SK-N-SH treated with all-trans-retinoic acid at 6 μM for 48 hours (cell line): Measurements from ENCODE around the gene COX8C.

Experiments
- ARNTL ChIP-seq: fragments of 450-650 bp; formaldehyde crosslinking; IDR thresholded peaks from 2 replicates; pipeline ENCODE4 v1.5.0; 2020; ENCODE audit warnings: low read depth, mild to moderate bottlenecking, moderate library complexity, borderline replicate concordance
- BACH2 ChIP-seq: fragments of 250-450 bp; sonication (Bioruptor Pico); IDR thresholded peaks from 2 replicates; pipeline ENCODE4 v1.9.0; 2021; ENCODE audit warnings: mild to moderate bottlenecking, borderline replicate concordance
- ESRRG ChIP-seq: fragments of 250-450 bp; sonication (Bioruptor Pico); IDR thresholded peaks from 2 replicates; pipeline ENCODE4 v1.6.1; 2021; ENCODE audit warnings: mild to moderate bottlenecking
- GLIS3 ChIP-seq: fragments of 250-450 bp; sonication (Bioruptor Pico); IDR thresholded peaks from 2 replicates; pipeline ENCODE4 v1.5.0; 2020; ENCODE audit warnings: mild to moderate bottlenecking, moderate library complexity
- ISL1 ChIP-seq: fragments of 250-450 bp; sonication (Bioruptor Pico); IDR thresholded peaks from 2 replicates; pipeline ENCODE4 v2.1.2; 2022; ENCODE audit warnings: mild to moderate bottlenecking, moderate library complexity
- SNAI2 ChIP-seq: fragments of 250-450 bp; sonication (Bioruptor Pico); IDR thresholded peaks from 2 replicates; pipeline ENCODE4 v1.5.0; 2020; ENCODE audit warnings: mild to moderate bottlenecking, moderate library complexity
- ZC3H10 ChIP-seq: fragments of 250-450 bp; sonication (Bioruptor Pico); IDR thresholded peaks from 2 replicates; pipeline ENCODE4 v1.5.1; 2021; ENCODE audit warnings: mild to moderate bottlenecking, moderate library complexity
- ZFP3 ChIP-seq: fragments of 250-450 bp; sonication (Bioruptor Pico); IDR thresholded peaks from 2 replicates; pipeline ENCODE4 v1.5.0; 2020; ENCODE audit warnings: mild to moderate bottlenecking, moderate library complexity
- ZFP30 ChIP-seq: fragments of 450-650 bp; formaldehyde crosslinking; IDR thresholded peaks from 2 replicates; pipeline ENCODE4 v1.5.0; 2022; ENCODE audit warnings: mild to moderate bottlenecking, moderate library complexity
- ZNF8 ChIP-seq: fragments of 450-650 bp; formaldehyde crosslinking; IDR thresholded peaks from 2 replicates; pipeline ENCODE4 v1.5.0; 2020; ENCODE audit warnings: mild to moderate bottlenecking, moderate library complexity
- TF ChIP-seq, protein P1 (sequence below): fragments of 250-450 bp; sonication (Bioruptor Pico); IDR thresholded peaks from 2 replicates; pipeline ENCODE4 v1.5.0; 2020; ENCODE audit warnings: mild to moderate bottlenecking, moderate library complexity
- TF ChIP-seq, protein P2 (sequence below): fragments of 250-450 bp; sonication (Bioruptor Pico); IDR thresholded peaks from 2 replicates; pipeline ENCODE4 v1.8.0; 2020; ENCODE audit warnings: mild to moderate bottlenecking, moderate library complexity, borderline replicate concordance
- TF ChIP-seq, protein P3 (sequence below): fragments of 250-450 bp; sonication (Bioruptor Pico); IDR thresholded peaks from 2 replicates; pipeline ENCODE4 v1.5.1; 2020; ENCODE audit warnings: low read depth, mild to moderate bottlenecking, moderate library complexity

DNA sequence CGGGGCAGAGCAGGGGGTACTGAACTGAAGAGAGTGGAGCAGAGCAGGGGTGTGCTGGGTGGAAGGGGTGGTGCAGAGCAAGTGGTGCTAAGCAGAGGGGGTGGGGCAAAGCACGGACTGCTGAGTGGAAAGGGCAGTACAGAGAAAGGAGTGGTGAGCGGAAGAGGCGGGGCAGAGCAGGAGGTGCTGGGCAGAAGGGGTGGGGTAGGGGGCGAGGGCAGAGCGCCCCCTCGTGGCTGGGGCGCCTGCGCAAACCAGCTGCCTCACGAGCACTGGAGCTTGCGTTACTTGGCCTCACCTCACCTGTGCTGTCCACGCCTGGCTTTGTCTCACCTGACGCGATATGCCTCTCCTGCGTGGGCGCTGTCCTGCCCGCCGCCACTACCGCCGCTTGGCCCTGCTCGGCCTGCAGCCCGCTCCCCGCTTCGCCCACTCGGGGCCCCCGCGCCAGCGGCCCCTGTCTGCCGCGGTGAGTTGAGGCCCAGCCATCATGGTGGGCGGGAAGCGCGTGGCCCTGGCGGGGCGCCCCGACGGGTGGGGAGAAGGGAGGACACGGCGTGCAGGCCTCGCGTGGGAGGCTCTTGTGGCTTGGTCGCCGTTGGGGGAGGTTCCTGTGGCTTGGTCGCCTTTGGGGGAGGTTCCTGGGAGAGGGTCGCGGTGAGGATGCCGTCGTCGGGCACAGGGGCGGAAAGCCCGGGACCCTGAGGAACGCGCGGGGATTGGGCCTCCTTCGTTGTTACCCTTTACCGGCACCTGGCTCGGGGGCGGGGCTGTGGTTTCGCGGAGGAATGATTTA, at the start of gene COX8C:
- no peak for TF ChIP-seq ZNF8
- no peak for TF ChIP-seq SNAI2 (CRISPR knock-in tag)
- TF ChIP-seq BACH2 = no peak
- TF ChIP-seq, protein P1, sequence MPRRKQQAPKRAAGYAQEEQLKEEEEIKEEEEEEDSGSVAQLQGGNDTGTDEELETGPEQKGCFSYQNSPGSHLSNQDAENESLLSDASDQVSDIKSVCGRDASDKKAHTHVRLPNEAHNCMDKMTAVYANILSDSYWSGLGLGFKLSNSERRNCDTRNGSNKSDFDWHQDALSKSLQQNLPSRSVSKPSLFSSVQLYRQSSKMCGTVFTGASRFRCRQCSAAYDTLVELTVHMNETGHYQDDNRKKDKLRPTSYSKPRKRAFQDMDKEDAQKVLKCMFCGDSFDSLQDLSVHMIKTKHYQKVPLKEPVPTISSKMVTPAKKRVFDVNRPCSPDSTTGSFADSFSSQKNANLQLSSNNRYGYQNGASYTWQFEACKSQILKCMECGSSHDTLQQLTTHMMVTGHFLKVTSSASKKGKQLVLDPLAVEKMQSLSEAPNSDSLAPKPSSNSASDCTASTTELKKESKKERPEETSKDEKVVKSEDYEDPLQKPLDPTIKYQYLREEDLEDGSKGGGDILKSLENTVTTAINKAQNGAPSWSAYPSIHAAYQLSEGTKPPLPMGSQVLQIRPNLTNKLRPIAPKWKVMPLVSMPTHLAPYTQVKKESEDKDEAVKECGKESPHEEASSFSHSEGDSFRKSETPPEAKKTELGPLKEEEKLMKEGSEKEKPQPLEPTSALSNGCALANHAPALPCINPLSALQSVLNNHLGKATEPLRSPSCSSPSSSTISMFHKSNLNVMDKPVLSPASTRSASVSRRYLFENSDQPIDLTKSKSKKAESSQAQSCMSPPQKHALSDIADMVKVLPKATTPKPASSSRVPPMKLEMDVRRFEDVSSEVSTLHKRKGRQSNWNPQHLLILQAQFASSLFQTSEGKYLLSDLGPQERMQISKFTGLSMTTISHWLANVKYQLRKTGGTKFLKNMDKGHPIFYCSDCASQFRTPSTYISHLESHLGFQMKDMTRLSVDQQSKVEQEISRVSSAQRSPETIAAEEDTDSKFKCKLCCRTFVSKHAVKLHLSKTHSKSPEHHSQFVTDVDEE (CRISPR knock-in tag) = no peak
- TF ChIP-seq GLIS3 (CRISPR knock-in tag) = no peak
- TF ChIP-seq ESRRG (CRISPR knock-in tag) = no peak
- no peak for TF ChIP-seq ISL1
- TF ChIP-seq ARNTL (CRISPR knock-in tag) = no peak
- TF ChIP-seq ZC3H10 (CRISPR knock-in tag) = no peak
- no peak for TF ChIP-seq ZFP30 (CRISPR knock-in tag)
- TF ChIP-seq, protein P2, sequence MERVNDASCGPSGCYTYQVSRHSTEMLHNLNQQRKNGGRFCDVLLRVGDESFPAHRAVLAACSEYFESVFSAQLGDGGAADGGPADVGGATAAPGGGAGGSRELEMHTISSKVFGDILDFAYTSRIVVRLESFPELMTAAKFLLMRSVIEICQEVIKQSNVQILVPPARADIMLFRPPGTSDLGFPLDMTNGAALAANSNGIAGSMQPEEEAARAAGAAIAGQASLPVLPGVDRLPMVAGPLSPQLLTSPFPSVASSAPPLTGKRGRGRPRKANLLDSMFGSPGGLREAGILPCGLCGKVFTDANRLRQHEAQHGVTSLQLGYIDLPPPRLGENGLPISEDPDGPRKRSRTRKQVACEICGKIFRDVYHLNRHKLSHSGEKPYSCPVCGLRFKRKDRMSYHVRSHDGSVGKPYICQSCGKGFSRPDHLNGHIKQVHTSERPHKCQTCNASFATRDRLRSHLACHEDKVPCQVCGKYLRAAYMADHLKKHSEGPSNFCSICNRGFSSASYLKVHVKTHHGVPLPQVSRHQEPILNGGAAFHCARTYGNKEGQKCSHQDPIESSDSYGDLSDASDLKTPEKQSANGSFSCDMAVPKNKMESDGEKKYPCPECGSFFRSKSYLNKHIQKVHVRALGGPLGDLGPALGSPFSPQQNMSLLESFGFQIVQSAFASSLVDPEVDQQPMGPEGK (CRISPR knock-in tag) = no peak
- TF ChIP-seq, protein P3, sequence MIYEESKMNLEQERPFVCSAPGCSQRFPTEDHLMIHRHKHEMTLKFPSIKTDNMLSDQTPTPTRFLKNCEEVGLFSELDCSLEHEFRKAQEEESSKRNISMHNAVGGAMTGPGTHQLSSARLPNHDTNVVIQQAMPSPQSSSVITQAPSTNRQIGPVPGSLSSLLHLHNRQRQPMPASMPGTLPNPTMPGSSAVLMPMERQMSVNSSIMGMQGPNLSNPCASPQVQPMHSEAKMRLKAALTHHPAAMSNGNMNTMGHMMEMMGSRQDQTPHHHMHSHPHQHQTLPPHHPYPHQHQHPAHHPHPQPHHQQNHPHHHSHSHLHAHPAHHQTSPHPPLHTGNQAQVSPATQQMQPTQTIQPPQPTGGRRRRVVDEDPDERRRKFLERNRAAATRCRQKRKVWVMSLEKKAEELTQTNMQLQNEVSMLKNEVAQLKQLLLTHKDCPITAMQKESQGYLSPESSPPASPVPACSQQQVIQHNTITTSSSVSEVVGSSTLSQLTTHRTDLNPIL (CRISPR knock-in tag) = no peak
- no peak for TF ChIP-seq ZFP3 (CRISPR knock-in tag)
